Endothelial cell (in vitro differentiated cells): Measurements from ENCODE around the gene DUOXA2. TPM values are rescaled to one million over a fixed set of nuclear protein-coding genes. Genes with fewer than 3 reads are reported as not detected.

Experiments
- DNase-seq: peaks from one replicate; pipeline ENCODE4 v3.0.0; 2021; ENCODE audit warnings: low spot score
- H3K27ac Mint-ChIP-seq: one replicate; pipeline ENCODE4 v1.8.0; 2021; ENCODE audit warnings: mixed read lengths, inconsistent platforms; ENCODE audit not compliant: unreplicated experiment
- H3K27me3 Mint-ChIP-seq: one replicate; pipeline ENCODE4 v1.8.0; 2021; ENCODE audit warnings: mild to moderate bottlenecking, moderate library complexity, mixed read lengths, inconsistent platforms; ENCODE audit not compliant: unreplicated experiment
- H3K36me3 Mint-ChIP-seq: one replicate; pipeline ENCODE4 v1.8.0; 2021; ENCODE audit warnings: mild to moderate bottlenecking, low read depth, mixed read lengths, inconsistent platforms; ENCODE audit not compliant: unreplicated experiment
- H3K4me1 Mint-ChIP-seq: one replicate; pipeline ENCODE4 v1.8.0; 2021; ENCODE audit warnings: mild to moderate bottlenecking, mixed read lengths, inconsistent platforms; ENCODE audit not compliant: unreplicated experiment
- H3K4me3 Mint-ChIP-seq: one replicate; pipeline ENCODE4 v1.8.0; 2021; ENCODE audit warnings: mild to moderate bottlenecking, mixed read lengths, inconsistent platforms; ENCODE audit not compliant: unreplicated experiment
- H3K9me3 Mint-ChIP-seq: one replicate; pipeline ENCODE4 v1.8.0; 2021; ENCODE audit warnings: mixed read lengths, inconsistent platforms; ENCODE audit not compliant: unreplicated experiment
- total RNA-seq: library from RNA; stranded (reverse); fragmentation: NEBNext Ultra II Directional; extraction: Animal tissue kit (Norgen Biotek cat#: 25700); gene quantifications from one replicate; pipeline ENCODE4 v1.2.1, GENCODE V29; 2021; ENCODE audit not compliant: unreplicated experiment
- TF ChIP-seq, protein P1 (sequence below): fragments of 200-600 bp; sonication (generic); IDR thresholded peaks from one replicate; pipeline ENCODE4 v1.5.0; 2021; ENCODE audit warnings: antibody characterized with exemption; ENCODE audit not compliant: unreplicated experiment

The DUOXA2 gene
- total RNA-seq, 1 donor from 2014 or later: not detected

DNA sequence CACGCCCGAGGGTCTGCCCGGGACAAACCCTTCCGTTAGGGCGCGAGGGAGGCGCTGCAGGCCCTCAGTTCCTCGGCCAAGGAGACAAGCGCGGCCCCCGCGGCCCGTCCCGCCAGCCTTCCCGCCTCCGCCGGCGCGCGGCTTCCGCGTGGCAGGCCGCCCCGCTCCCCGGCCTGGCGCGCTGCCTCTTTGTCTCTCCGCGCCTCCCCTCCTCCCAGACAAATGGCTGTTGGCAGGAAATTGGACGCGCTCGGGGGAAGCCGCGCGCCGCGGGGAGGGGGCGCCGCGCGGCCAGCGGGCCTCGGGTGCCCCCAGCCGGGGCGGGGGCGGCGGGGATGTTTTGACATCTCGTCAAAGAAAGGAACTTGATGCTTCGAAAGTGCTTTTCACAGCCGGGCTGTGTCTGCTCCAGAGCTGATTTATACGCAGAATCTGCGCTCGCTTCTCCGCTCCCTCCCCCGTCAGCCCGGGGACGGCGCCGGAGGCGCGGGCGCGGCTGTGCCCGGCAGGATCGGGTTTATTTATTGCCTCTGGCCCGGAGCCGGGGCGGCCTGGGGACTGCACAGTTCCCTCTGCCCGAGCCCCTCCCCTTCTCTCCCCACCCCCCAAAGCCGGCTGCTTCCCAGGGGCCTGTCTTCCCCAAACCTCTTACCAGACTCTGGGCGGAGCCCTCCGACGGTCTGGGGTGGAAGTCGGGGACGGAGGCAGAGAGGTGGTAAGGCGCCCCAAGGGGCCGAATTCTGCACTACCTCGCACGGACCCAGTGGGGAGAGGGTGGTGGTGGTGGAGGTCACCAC, 52.9 kb downstream of the DUOXA2 start:
- Mint-ChIP-seq H3K36me3 (peaks cover 9% of the 10 kb centered on the region), H3K27me3 (peaks cover 5% of the 10 kb centered on the region), H3K4me3 (no peak overlapping the region), H3K9me3 (no peaks in the 10 kb centered on the region), H3K4me1 (peaks cover 3% of the 10 kb centered on the region), H3K27ac (no peak overlapping the region)
- TF ChIP-seq, protein P1, sequence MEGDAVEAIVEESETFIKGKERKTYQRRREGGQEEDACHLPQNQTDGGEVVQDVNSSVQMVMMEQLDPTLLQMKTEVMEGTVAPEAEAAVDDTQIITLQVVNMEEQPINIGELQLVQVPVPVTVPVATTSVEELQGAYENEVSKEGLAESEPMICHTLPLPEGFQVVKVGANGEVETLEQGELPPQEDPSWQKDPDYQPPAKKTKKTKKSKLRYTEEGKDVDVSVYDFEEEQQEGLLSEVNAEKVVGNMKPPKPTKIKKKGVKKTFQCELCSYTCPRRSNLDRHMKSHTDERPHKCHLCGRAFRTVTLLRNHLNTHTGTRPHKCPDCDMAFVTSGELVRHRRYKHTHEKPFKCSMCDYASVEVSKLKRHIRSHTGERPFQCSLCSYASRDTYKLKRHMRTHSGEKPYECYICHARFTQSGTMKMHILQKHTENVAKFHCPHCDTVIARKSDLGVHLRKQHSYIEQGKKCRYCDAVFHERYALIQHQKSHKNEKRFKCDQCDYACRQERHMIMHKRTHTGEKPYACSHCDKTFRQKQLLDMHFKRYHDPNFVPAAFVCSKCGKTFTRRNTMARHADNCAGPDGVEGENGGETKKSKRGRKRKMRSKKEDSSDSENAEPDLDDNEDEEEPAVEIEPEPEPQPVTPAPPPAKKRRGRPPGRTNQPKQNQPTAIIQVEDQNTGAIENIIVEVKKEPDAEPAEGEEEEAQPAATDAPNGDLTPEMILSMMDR: peak; percentile 49
- DNase-seq: peak; percentile 84

DNA sequence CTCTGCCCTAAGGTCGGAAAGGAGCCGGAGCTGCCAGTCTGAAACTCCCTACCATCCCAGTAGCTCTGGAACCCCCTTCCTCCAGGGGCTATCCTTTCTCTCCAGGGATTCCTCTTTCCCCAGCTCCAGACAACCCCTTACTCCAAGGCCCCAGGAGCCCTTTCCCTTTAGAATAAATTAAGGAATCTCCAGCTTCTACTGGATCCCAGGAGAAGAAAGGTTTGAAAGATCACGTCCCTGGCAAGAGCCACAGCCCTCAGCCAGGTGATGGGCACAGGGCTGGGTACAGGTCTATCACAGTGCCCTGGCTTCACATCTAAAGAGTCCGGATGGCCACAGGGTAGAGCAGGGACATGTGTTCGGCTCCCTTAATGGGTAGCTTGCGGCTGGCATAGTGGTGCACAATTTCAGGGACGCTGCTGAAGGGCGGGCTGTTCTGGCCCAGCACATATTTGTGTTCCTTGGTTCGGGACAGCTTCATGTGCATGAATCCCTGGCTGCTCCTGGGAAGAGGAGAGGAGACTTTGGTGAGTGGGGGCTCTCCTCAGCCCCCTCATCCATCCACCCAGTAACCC, 53.6 kb downstream of the DUOXA2 start:
- TF ChIP-seq, protein P1: no peak
- Mint-ChIP-seq H3K27ac (peak overlapping the region; percentile 48), H3K36me3 (peaks cover 9% of the 10 kb centered on the region), H3K9me3 (no peaks in the 10 kb centered on the region), H3K4me1 (peaks cover 2% of the 10 kb centered on the region), H3K27me3 (peaks cover 5% of the 10 kb centered on the region), H3K4me3 (peak overlapping the region; percentile 76)
- DNase-seq: no peak

Other genes with a start within 250 kb of the DUOXA2 start
- gene TERB2, start 157.6 kb upstream of the DUOXA2 start, total RNA-seq: not detected
- 16.9 TPM for gene SORD, start 91.1 kb upstream of the DUOXA2 start, total RNA-seq
- 1.2 TPM for gene DUOX2, start 154 bp upstream of the DUOXA2 start, total RNA-seq
- gene DUOXA1, start 15.6 kb downstream of the DUOXA2 start, total RNA-seq: 1.9 TPM
- gene DUOX1, start 15.7 kb downstream of the DUOXA2 start, total RNA-seq: not detected
- gene SHF, start 73.6 kb downstream of the DUOXA2 start, total RNA-seq: 23.0 TPM
- not detected for gene SLC28A2, start 137.9 kb downstream of the DUOXA2 start, total RNA-seq